Right lobe of liver (tissue), 6 donors: ENCODE measurements around the gene GPRC5B. TPM values are rescaled to one million over a fixed set of nuclear protein-coding genes. Genes with fewer than 3 reads are reported as not detected.

ENCODE experiments used
- ATAC-seq, 4 donors: fragments of 200-7000 bp; cut with Tn5 transposase; one replicate each; pipeline ENCODE4 v1.9.1; 2020; ENCODE audit warnings: mild to moderate bottlenecking in 4 of 4, moderate library complexity in 4 of 4
- DNase-seq, 3 donors: peaks; one replicate each; pipeline ENCODE4 v3.0.0-alpha.2; 2020
- H3K27ac ChIP-seq, 3 donors: fragments of 200-600 bp; one replicate each; pipeline ENCODE4 v1.8.0; 2022
- H3K27me3 ChIP-seq, 2 donors: fragments of 200-600 bp; one replicate each; pipeline ENCODE4 v1.8.0; 2022
- H3K36me3 ChIP-seq, 4 donors: fragments of 200-600 bp; sonication (generic) in 1 of 4; one replicate each; pipeline versions ENCODE4 v1.5.1 to v1.8.0; 2017 to 2022; ENCODE audit warnings: control low read depth in 1 of 4
- H3K4me1 ChIP-seq, 4 donors: fragments of 200-600 bp; sonication (generic) in 1 of 4; one replicate each; pipeline versions ENCODE4 v1.5.1 to v1.8.0; 2017 to 2022; ENCODE audit warnings: control low read depth in 1 of 4
- H3K4me3 ChIP-seq, 3 donors: fragments of 200-600 bp; one replicate each; pipeline ENCODE4 v1.8.0; 2022
- H3K9me3 ChIP-seq, 4 donors: fragments of 200-600 bp; sonication (generic) in 1 of 4; one replicate each; pipeline versions ENCODE4 v1.5.1 to v1.8.0; 2017 to 2022; ENCODE audit warnings: control low read depth in 1 of 4
- CTCF ChIP-seq, 4 donors: fragments of 200-600 bp in 3 of 4; fragments of 450-650 bp in 1 of 4; IDR thresholded peaks; one replicate each; pipeline versions ENCODE4 v1.5.1 to v1.8.0; 2016 to 2022; ENCODE audit warnings: antibody characterized with exemption in 4 of 4, mild to moderate bottlenecking in 2 of 4
- POLR2A ChIP-seq: fragments of 450-650 bp; IDR thresholded peaks from one replicate; pipeline ENCODE4 v1.6.1; 2017; ENCODE audit warnings: antibody characterized with exemption, mild to moderate bottlenecking
- WGBS: methylation state at CpG from one replicate; pipeline ENCODE4 v1.1.6; 2018; ENCODE audit warnings: low coverage, low lambda C conversion rate; ENCODE audit not compliant: insufficient coverage; ENCODE audit errors: missing lambda C conversion rate; 5-methylcytosine and 5-hydroxymethylcytosine counted together
- intact Hi-C, 2 donors: fragments of 100-400 bp; cut with DNase I; formaldehyde crosslinking; loops; one replicate each; pipeline versions ENCODE4 v1.11.2 to v1.14.1; 2022
- total RNA-seq, 6 experiments: library from RNA; depleted of rRNA in 2 of 6; stranded (reverse); fragments of >200 nt in 2 of 6; fragmentation: NEBNext Ultra II Directional in 3 of 6; extraction: Animal tissue kit (Norgen Biotek cat#: 25700) in 3 of 6; gene quantifications; one replicate each; pipeline versions ENCODE4 v1.1.0 to v1.2.4, GENCODE V29; 2016 to 2023
- donor health status: DM: no; HTN: yes; CAD: no.
- donor health status: DM: no; HTN: no; CAD: no.
- donor health status: DM: no; HTN: no; CAD: no.
- donor health status: DM: no; HTN: yes; CAD: no.
- donor health status: DM: no; HTN: yes; CAD: no.

GPRC5B gene
- total RNA-seq, 6 experiments from 2014 or later, result 2.6 to 20.8 (median 5.1) TPM

DNA sequence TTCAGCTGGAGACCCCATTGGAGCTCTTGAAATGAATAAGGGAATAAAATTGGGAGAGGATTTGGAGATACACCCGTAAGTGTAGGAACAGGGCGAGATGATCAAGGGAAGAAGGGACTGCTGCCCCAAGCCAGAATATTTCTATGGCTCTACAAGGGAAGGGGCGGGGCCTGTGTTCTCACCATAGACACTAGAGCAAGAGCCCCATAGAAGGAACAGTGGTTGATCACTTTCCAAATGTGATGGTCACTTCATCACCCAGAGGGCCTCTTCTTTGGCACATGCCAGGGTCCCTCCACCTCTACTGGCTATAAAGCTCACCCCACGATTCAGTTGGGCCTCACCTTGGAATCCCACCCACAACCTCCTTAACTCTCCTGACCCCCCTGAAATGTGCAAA, 25.0 kb downstream of the GPRC5B start:
- intact Hi-C loops, result no loop called here

DNA sequence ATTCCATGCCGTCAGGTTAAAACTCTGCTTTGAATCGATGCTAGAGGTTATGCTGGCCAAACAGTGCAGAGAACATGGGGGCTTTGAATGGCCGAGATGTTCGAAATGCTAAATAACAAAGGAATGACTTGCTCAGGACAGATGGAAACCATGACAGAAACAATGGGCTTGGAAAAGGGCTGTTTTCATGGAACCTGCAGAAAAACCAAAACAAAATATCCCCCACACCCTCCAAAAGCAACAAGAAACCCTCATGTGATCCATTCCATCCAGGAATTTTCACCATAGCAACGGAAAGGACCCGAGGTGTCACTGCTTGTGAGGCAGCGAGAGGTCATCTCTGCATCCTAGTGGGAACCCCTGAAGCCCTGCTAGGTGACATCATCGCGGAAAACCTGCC, 25.5 kb downstream of the GPRC5B start:
- Histone ChIP-seq H3K9me3 (no peaks in the 10 kb centered on the region), H3K36me3 (no peaks in the 10 kb centered on the region), H3K4me1 (no peaks in the 10 kb centered on the region), H3K27me3 (no peaks in the 10 kb centered on the region), H3K4me3 (no peak overlapping the region), H3K27ac (no peak overlapping the region)
- intact Hi-C loops, result no loop called here
- WGBS, result 75% methylated on average over 6 of the region's 9 CpGs
- TF ChIP-seq CTCF (IDR thresholded peaks at IDR 0.05), result no peak
- no peak for TF ChIP-seq POLR2A
- DNase-seq (no peak), ATAC-seq (no peak)

More for the DNA sequence above, 25.0 kb downstream of the GPRC5B start:
- Histone ChIP-seq H3K36me3 (no peaks in the 10 kb centered on the region), H3K27ac (no peak overlapping the region), H3K9me3 (no peaks in the 10 kb centered on the region), H3K4me1 (no peaks in the 10 kb centered on the region), H3K4me3 (no peak overlapping the region), H3K27me3 (no peaks in the 10 kb centered on the region)
- ATAC-seq, result no peak
- no peak for TF ChIP-seq POLR2A
- TF ChIP-seq CTCF (IDR thresholded peaks at IDR 0.05), result no peak
- DNase-seq, result no peak
- 100% methylated on average over 1 of the region's 4 CpGs for WGBS

DNA sequence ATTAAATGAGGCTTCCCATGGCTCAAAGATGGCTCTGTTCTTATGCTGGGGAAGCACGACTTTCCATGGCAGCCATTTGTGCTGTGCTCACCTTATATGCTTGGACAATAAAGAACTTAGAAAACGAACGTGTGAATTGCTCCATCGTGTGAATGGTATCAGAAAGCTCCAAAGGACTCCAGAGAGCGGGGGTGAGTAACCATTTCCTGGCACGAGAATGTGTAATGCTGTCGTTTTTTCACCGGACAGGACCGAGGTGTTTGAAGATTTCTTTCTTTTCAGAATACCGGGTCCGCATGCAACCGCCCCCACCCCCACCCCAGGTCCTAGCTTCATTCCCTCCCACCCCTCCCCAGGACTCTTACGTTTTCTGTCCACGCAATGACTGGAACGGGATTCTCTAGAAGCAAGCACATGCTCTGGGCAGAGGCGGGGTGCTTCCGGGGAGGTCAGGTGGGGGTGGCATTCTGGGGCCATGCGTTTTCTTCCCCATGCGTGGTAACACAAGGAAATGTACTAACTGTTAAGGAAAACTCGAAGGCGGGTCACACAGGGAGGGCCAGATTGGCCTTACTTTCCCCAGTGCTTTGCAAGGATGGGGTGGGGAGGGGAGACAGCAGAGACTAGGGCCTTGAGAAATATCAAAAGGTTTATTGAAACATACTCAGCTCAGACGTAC, 26.2 kb downstream of the GPRC5B start:
- Histone ChIP-seq H3K4me1 (no peaks in the 10 kb centered on the region), H3K27me3 (no peaks in the 10 kb centered on the region), H3K4me3 (no peak overlapping the region), H3K27ac (no peak overlapping the region), H3K36me3 (no peaks in the 10 kb centered on the region), H3K9me3 (no peaks in the 10 kb centered on the region)
- 77% methylated on average over 16 of the region's 22 CpGs for WGBS
- DNase-seq, result no peak
- no peak for TF ChIP-seq CTCF (IDR thresholded peaks at IDR 0.05)
- no peak for TF ChIP-seq POLR2A
- ATAC-seq, result no peak
- intact Hi-C loops, result no loop called here

GRCh38 chr16:19857593-19858339, 26.9 kb downstream of the GPRC5B start:
- Histone ChIP-seq H3K4me3 (no peak overlapping the region), H3K36me3 (no peaks in the 10 kb centered on the region), H3K27me3 (no peaks in the 10 kb centered on the region), H3K27ac (no peak overlapping the region), H3K9me3 (no peaks in the 10 kb centered on the region), H3K4me1 (no peaks in the 10 kb centered on the region)
- intact Hi-C loops, result no loop called here
- ATAC-seq (no peak), DNase-seq (no peak)
- TF ChIP-seq CTCF (IDR thresholded peaks at IDR 0.05) (no peak), POLR2A (no peak)
- 58% methylated on average over 13 of the region's 16 CpGs for WGBS
